Gastrocnemius medialis (tissue), 4 donors: ENCODE data around the gene SLC25A47.

ENCODE experiments used
- CTCF ChIP-seq, 5 experiments: fragments of 450-650 bp in 3 of 5; fragments of 200-600 bp in 2 of 5; sonication (generic) in 2 of 5; IDR thresholded peaks in 4 of 5; conservative IDR thresholded peaks in 1 of 5; 1 replicate in 4 of 5; 2 replicates in 1 of 5; pipeline ENCODE4 v1.5.1; 2016 to 2019; ENCODE audit warnings: antibody characterized with exemption in 5 of 5, mild to moderate bottlenecking in 3 of 5, moderate library complexity in 3 of 5
- POLR2A ChIP-seq, 2 donors: fragments of 450-650 bp; IDR thresholded peaks; one replicate each; pipeline ENCODE4 v1.6.1; 2017; ENCODE audit warnings: antibody characterized with exemption in 2 of 2, mild to moderate bottlenecking in 2 of 2, moderate library complexity in 2 of 2

GRCh38 chr14:100358396-100358795, 35.3 kb downstream of the SLC25A47 start:
- TF ChIP-seq CTCF (IDR thresholded peaks at IDR 0.05 in 4 of 5, conservative IDR thresholded peaks at IDR 0.05 in 1 of 5) (no peak), POLR2A (IDR thresholded peaks at IDR 0.05) (no peak)
